SK-N-SH (cell line): Measurements from ENCODE around the gene MAP3K4. TPM values are rescaled to one million over a fixed set of nuclear protein-coding genes. Genes with fewer than 3 reads are reported as not detected.

Source experiments
- CTCF ChIA-PET: fragments of 300-600, 350-600 bp; formaldehyde crosslinking; extraction: SDS; loops from one replicate; lab custom pipeline; 2021; lab: Yijun Ruan, JAX
- POLR2A ChIA-PET: fragments of 350-600 bp; sonication (Branson Sonifier 250); formaldehyde crosslinking; extraction: SDS; loops from one replicate; lab custom pipeline; 2020; ENCODE audit warnings: antibody characterized with exemption, inconsistent platforms; lab: Yijun Ruan, JAX
- DNase-seq: peaks from one replicate; pipeline ENCODE4 v3.0.0; 2012
- H2AFZ ChIP-seq: fragments of 200-600 bp; sonication (generic); 2 replicates; pipeline ENCODE4 v1.8.1; 2016; ENCODE audit warnings: antibody characterized with exemption, mild to moderate bottlenecking, low read depth
- H3F3A ChIP-seq: fragments of 200-600 bp; sonication (generic); replicated peaks from 2 replicates; pipeline ENCODE3; 2016; ENCODE audit warnings: antibody characterized with exemption, mild to moderate bottlenecking; ENCODE audit not compliant: insufficient read depth
- H3K27ac ChIP-seq, 2 experiments: fragments of 200-500 bp in 1 of 2; fragments of 200-600 bp in 1 of 2; sonication (Bioruptor generic) in 1 of 2; sonication (generic), shearing (Covaris generic) in 1 of 2; 2 replicates each; pipeline versions ENCODE4 v1.5.1 to v1.6.1; 2014 to 2016; ENCODE audit warnings: low read depth in 2 of 2, inconsistent platforms in 1 of 2, low read length in 1 of 2, mild to moderate bottlenecking in 1 of 2, mixed read lengths in 1 of 2
- H3K27me3 ChIP-seq: fragments of 200-600 bp; sonication (generic), shearing (Covaris generic); 2 replicates; pipeline ENCODE4 v1.6.1; 2016; ENCODE audit warnings: mixed run types; ENCODE audit not compliant: insufficient read depth
- H3K36me3 ChIP-seq, 2 experiments: fragments of 200-500 bp in 1 of 2; fragments of 200-600 bp in 1 of 2; sonication (Bioruptor generic) in 1 of 2; sonication (generic) in 1 of 2; replicated peaks in 1 of 2; 2 replicates each; pipeline versions ENCODE3 to v1.5.1; 2014 to 2016; ENCODE audit warnings: low read length in 1 of 2, mild to moderate bottlenecking in 1 of 2; ENCODE audit not compliant: insufficient read depth in 2 of 2, control insufficient read depth in 1 of 2
- H3K4me1 ChIP-seq, 2 experiments: fragments of 200-500 bp in 1 of 2; fragments of 200-600 bp in 1 of 2; sonication (Bioruptor generic) in 1 of 2; sonication (generic), shearing (Covaris generic) in 1 of 2; 2 replicates each; pipeline versions ENCODE4 v1.5.1 to v1.6.1; 2014 to 2016; ENCODE audit warnings: low read depth in 1 of 2, low read length in 1 of 2, mixed run types in 1 of 2; ENCODE audit not compliant: insufficient read depth in 2 of 2, control insufficient read depth in 1 of 2
- H3K4me2 ChIP-seq: fragments of 200-600 bp; sonication (generic), shearing (Covaris generic); 2 replicates; pipeline ENCODE4 v1.6.1; 2017; ENCODE audit warnings: mixed run types
- H3K4me3 ChIP-seq, 2 experiments: fragments of 200-500 bp in 1 of 2; fragments of 200-600 bp in 1 of 2; sonication (Bioruptor generic) in 1 of 2; sonication (generic), shearing (Covaris generic) in 1 of 2; 2 replicates each; pipeline versions ENCODE4 v1.5.1 to v1.8.1; 2014 to 2016; ENCODE audit warnings: low read depth in 2 of 2, inconsistent platforms in 1 of 2, low read length in 1 of 2, mild to moderate bottlenecking in 1 of 2, mixed read lengths in 1 of 2, moderate library complexity in 1 of 2
- H3K79me2 ChIP-seq: fragments of 200-600 bp; sonication (generic); 2 replicates; pipeline ENCODE4 v1.8.1; 2017; ENCODE audit warnings: mild to moderate bottlenecking; ENCODE audit not compliant: insufficient read depth
- H3K9ac ChIP-seq: fragments of 200-600 bp; sonication (generic); 2 replicates; pipeline ENCODE4 v1.6.1; 2017; ENCODE audit warnings: mixed run types
- H3K9me2 ChIP-seq: fragments of 200-600 bp; sonication (generic); 2 replicates; pipeline ENCODE4 v1.6.1; 2017; ENCODE audit warnings: mixed run types
- H3K9me3 ChIP-seq: fragments of 200-600 bp; sonication (generic); 2 replicates; pipeline ENCODE4 v1.6.1; 2017; ENCODE audit warnings: mixed run types, mild to moderate bottlenecking, moderate library complexity
- H4K20me1 ChIP-seq: fragments of 200-600 bp; sonication (generic); 2 replicates; pipeline ENCODE4 v1.6.1; 2017; ENCODE audit warnings: mild to moderate bottlenecking, mixed run types; ENCODE audit not compliant: insufficient read depth
- CHD2 ChIP-seq: fragments of 150-350 bp; IDR thresholded peaks from 2 replicates; pipeline ENCODE4 v1.6.1; 2018; ENCODE audit warnings: low read length; ENCODE audit not compliant: partially characterized antibody
- ELF1 ChIP-seq: IDR thresholded peaks from 2 replicates; pipeline ENCODE4 v1.4.0; 2012
- EP300 ChIP-seq, 2 experiments: IDR thresholded peaks; 2 replicates each; pipeline versions ENCODE4 v1.4.0 to v1.6.1; 2012; ENCODE audit warnings: borderline replicate concordance in 1 of 2, low read depth in 1 of 2, low read length in 1 of 2
- EZH2phosphoT487 ChIP-seq: fragments of 200-600 bp; sonication (generic); IDR thresholded peaks from 2 replicates; pipeline ENCODE4 v1.6.1; 2017; ENCODE audit warnings: low read depth, mixed run types, mild to moderate bottlenecking, antibody characterized with exemption, moderate library complexity, borderline replicate concordance
- FOXJ3 ChIP-seq: sonication (generic); formaldehyde crosslinking; IDR thresholded peaks from 2 replicates; pipeline ENCODE4 v1.5.1; 2020; ENCODE audit warnings: mild to moderate bottlenecking, missing genetic modification reagents
- GABPA ChIP-seq: IDR thresholded peaks from 2 replicates; pipeline ENCODE4 v1.4.0; 2012; ENCODE audit warnings: low read depth, mild to moderate bottlenecking
- JUND ChIP-seq: IDR thresholded peaks from 2 replicates; pipeline ENCODE4 v1.4.0; 2012
- MAX ChIP-seq: IDR thresholded peaks from 2 replicates; pipeline ENCODE4 v1.4.0; 2012; ENCODE audit warnings: low read depth
- MEF2A ChIP-seq: IDR thresholded peaks from 2 replicates; pipeline ENCODE4 v1.4.0; 2012; ENCODE audit warnings: low read depth, borderline replicate concordance
- MXI1 ChIP-seq: IDR thresholded peaks from 2 replicates; pipeline ENCODE4 v1.6.1; 2012; ENCODE audit warnings: mild to moderate bottlenecking, low read depth, low read length, improper control_type of control experiment
- NRF1 ChIP-seq: IDR thresholded peaks from 2 replicates; pipeline ENCODE4 v1.6.1; 2012; ENCODE audit warnings: low read depth, mild to moderate bottlenecking, low read length
- RAD21 ChIP-seq: IDR thresholded peaks from 2 replicates; pipeline ENCODE4 v1.6.1; 2012; ENCODE audit warnings: mild to moderate bottlenecking, low read length
- REST ChIP-seq: IDR thresholded peaks from 2 replicates; pipeline ENCODE4 v1.6.1; 2012; ENCODE audit warnings: mild to moderate bottlenecking, low read depth, low read length, moderate library complexity
- RXRA ChIP-seq: IDR thresholded peaks from 2 replicates; pipeline ENCODE4 v1.4.0; 2012; ENCODE audit warnings: low read depth, mild to moderate bottlenecking, borderline replicate concordance
- SIN3A ChIP-seq: IDR thresholded peaks from 2 replicates; pipeline ENCODE4 v1.6.1; 2012; ENCODE audit warnings: low read depth, mild to moderate bottlenecking, low read length, moderate library complexity, borderline replicate concordance
- SMC3 ChIP-seq: IDR thresholded peaks from 2 replicates; pipeline ENCODE4 v1.6.1; 2012; ENCODE audit warnings: low read depth, low read length, improper control_type of control experiment
- TCF12 ChIP-seq: IDR thresholded peaks from 2 replicates; pipeline ENCODE4 v1.4.0; 2012
- WGBS: methylation state at CpG from one replicate; pipeline ENCODE4 v1.1.6; 2017; ENCODE audit warnings: low lambda C conversion rate; 5-methylcytosine and 5-hydroxymethylcytosine counted together
- polyA plus RNA-seq, 3 experiments: library from polyadenylated mRNA; depleted of rRNA; stranded (reverse); fragments of >200 nt; gene quantifications; 2 replicates each; pipeline ENCODE4 v1.2.3, GENCODE V29; 2012
- TF ChIP-seq, protein P1 (sequence below): fragments of 150-350 bp; IDR thresholded peaks from 2 replicates; pipeline ENCODE4 v1.6.1; 2016; ENCODE audit warnings: mild to moderate bottlenecking, low read depth, low read length
- TF ChIP-seq, protein P2 (sequence below): fragments of 200-600 bp; sonication (generic); IDR thresholded peaks from 2 replicates; pipeline ENCODE4 v1.6.1; 2017; ENCODE audit warnings: antibody characterized with exemption, mild to moderate bottlenecking, moderate library complexity
- TF ChIP-seq, protein P3 (sequence below): IDR thresholded peaks from 2 replicates; pipeline ENCODE4 v1.4.0; 2012; ENCODE audit warnings: low read depth, borderline replicate concordance

MAP3K4 gene, protein sequence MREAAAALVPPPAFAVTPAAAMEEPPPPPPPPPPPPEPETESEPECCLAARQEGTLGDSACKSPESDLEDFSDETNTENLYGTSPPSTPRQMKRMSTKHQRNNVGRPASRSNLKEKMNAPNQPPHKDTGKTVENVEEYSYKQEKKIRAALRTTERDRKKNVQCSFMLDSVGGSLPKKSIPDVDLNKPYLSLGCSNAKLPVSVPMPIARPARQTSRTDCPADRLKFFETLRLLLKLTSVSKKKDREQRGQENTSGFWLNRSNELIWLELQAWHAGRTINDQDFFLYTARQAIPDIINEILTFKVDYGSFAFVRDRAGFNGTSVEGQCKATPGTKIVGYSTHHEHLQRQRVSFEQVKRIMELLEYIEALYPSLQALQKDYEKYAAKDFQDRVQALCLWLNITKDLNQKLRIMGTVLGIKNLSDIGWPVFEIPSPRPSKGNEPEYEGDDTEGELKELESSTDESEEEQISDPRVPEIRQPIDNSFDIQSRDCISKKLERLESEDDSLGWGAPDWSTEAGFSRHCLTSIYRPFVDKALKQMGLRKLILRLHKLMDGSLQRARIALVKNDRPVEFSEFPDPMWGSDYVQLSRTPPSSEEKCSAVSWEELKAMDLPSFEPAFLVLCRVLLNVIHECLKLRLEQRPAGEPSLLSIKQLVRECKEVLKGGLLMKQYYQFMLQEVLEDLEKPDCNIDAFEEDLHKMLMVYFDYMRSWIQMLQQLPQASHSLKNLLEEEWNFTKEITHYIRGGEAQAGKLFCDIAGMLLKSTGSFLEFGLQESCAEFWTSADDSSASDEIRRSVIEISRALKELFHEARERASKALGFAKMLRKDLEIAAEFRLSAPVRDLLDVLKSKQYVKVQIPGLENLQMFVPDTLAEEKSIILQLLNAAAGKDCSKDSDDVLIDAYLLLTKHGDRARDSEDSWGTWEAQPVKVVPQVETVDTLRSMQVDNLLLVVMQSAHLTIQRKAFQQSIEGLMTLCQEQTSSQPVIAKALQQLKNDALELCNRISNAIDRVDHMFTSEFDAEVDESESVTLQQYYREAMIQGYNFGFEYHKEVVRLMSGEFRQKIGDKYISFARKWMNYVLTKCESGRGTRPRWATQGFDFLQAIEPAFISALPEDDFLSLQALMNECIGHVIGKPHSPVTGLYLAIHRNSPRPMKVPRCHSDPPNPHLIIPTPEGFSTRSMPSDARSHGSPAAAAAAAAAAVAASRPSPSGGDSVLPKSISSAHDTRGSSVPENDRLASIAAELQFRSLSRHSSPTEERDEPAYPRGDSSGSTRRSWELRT (N-terminal part only)
- 6.8 and 7.1 TPM in 2 replicates for polyA plus RNA-seq (2012; rRNA removed)
- polyA plus RNA-seq (2012; cell fraction: cytosol; rRNA removed) = 6.1 and 7.1 TPM in 2 replicates
- polyA plus RNA-seq (2012; cell fraction: nucleus; rRNA removed) = 21.1 and 27.5 TPM in 2 replicates

- 0% methylated on average over 4 of the region's 97 CpGs for WGBS
- CTCF ChIA-PET = interaction anchor here (0.7 to 5.7 kb wide), 19 partner anchors 10 to 383 kb away, joined by 3 to 59 read pairs (median 6); partner anchors contain the start of gene AGPAT4
- Histone ChIP-seq H3K9me2 (no peaks in the 10 kb centered on the region), H3K4me1 (peaks cover 3 to 5% of the 10 kb centered on the region in 2 experiments; a peak in 3 of 4 replicates), H4K20me1 (peaks cover 13% of the 10 kb centered on the region), H3K27ac (peak within 1 kb of the TSS; percentile 86 to 92), H3K27me3 (no peaks in the 10 kb centered on the region), H3K4me3 (peak within 1 kb of the TSS; percentile 89 to 90), H3F3A (peaks cover 15% of the 10 kb centered on the region), H2AFZ (peak within 1 kb of the TSS; percentile 97), H3K9ac (peak within 1 kb of the TSS; percentile 83), H3K79me2 (peaks cover 42% of the 10 kb centered on the region), H3K36me3 (no peaks in the 10 kb centered on the region), H3K4me2 (peak within 1 kb of the TSS; percentile 89), H3K9me3 (no peaks in the 10 kb centered on the region)
- POLR2A ChIA-PET = no interaction called here
- DNase-seq = peak; percentile 90
- TF ChIP-seq EZH2phosphoT487 (no peak), FOXJ3 (CRISPR knock-in tag) (no peak), CHD2 (no peak), NRF1 (no peak), SMC3 (no peak), SIN3A (peak; percentile 17; the same call in 1 of the 2 replicates), ELF1 (no peak), MXI1 (peak; percentile 47; the same call in 1 of the 2 replicates), RXRA (no peak), TCF12 (no peak), MEF2A (no peak), GABPA (no peak), EP300 (IDR thresholded peaks at IDR 0.05; ENCODE audit: borderline replicate concordance in 1 of 2, low read depth in 1 of 2, low read length in 1 of 2) (peak in 1 of 2 experiments; percentile 74; a peak in 1 of 4 replicates), REST (peak; percentile 11; the same call in 1 of the 2 replicates), JUND (no peak), MAX (peak; percentile 27), RAD21 (no peak)
- TF ChIP-seq, protein P1, sequence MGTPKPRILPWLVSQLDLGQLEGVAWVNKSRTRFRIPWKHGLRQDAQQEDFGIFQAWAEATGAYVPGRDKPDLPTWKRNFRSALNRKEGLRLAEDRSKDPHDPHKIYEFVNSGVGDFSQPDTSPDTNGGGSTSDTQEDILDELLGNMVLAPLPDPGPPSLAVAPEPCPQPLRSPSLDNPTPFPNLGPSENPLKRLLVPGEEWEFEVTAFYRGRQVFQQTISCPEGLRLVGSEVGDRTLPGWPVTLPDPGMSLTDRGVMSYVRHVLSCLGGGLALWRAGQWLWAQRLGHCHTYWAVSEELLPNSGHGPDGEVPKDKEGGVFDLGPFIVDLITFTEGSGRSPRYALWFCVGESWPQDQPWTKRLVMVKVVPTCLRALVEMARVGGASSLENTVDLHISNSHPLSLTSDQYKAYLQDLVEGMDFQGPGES = no peak
- TF ChIP-seq, protein P2, sequence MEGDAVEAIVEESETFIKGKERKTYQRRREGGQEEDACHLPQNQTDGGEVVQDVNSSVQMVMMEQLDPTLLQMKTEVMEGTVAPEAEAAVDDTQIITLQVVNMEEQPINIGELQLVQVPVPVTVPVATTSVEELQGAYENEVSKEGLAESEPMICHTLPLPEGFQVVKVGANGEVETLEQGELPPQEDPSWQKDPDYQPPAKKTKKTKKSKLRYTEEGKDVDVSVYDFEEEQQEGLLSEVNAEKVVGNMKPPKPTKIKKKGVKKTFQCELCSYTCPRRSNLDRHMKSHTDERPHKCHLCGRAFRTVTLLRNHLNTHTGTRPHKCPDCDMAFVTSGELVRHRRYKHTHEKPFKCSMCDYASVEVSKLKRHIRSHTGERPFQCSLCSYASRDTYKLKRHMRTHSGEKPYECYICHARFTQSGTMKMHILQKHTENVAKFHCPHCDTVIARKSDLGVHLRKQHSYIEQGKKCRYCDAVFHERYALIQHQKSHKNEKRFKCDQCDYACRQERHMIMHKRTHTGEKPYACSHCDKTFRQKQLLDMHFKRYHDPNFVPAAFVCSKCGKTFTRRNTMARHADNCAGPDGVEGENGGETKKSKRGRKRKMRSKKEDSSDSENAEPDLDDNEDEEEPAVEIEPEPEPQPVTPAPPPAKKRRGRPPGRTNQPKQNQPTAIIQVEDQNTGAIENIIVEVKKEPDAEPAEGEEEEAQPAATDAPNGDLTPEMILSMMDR = no peak
- TF ChIP-seq, protein P3, sequence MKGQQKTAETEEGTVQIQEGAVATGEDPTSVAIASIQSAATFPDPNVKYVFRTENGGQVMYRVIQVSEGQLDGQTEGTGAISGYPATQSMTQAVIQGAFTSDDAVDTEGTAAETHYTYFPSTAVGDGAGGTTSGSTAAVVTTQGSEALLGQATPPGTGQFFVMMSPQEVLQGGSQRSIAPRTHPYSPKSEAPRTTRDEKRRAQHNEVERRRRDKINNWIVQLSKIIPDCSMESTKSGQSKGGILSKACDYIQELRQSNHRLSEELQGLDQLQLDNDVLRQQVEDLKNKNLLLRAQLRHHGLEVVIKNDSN = no peak
These were observed at the start of gene MAP3K4 for GRCh38 chr6:160991406-160992060. MAP3K4 (plus strand) TSS chr6:160991769; CDS start chr6:160991932, 163 bp downstream.
